Dedifferentiated amniotic fluid mesenchymal stem cell (primary cell): ENCODE data around the gene RB1.
"Not testable (repeated sequence)": the region's sequence is repeated elsewhere in the genome, so short reads cannot be mapped to it uniquely, and the experiment has no call there.

Experiments
- DNase-seq: peaks from one replicate; pipeline ENCODE4 v3.0.0-alpha.2; 2016; ENCODE audit errors: extremely low spot score

Gene RB1

DNA sequence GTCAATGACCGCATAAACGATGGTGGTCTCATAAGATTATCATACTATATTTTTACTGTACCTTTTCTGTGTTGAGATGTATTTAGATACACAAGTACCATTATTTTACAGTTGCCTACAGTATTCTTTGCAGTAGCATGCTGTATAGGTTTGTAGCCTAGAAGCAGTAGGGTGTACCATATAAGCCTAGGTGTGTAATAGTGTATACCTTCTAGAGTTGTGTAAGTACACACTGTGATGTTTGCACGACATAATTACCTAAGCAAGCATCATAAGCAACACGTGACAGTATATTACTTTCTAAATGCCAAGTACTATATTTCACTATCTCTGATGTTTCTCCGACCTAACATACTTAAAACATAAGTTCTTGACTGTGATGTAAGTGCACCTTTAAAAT is 106.6 kb downstream of the RB1 start:
- DNase-seq, result no peak

DNA sequence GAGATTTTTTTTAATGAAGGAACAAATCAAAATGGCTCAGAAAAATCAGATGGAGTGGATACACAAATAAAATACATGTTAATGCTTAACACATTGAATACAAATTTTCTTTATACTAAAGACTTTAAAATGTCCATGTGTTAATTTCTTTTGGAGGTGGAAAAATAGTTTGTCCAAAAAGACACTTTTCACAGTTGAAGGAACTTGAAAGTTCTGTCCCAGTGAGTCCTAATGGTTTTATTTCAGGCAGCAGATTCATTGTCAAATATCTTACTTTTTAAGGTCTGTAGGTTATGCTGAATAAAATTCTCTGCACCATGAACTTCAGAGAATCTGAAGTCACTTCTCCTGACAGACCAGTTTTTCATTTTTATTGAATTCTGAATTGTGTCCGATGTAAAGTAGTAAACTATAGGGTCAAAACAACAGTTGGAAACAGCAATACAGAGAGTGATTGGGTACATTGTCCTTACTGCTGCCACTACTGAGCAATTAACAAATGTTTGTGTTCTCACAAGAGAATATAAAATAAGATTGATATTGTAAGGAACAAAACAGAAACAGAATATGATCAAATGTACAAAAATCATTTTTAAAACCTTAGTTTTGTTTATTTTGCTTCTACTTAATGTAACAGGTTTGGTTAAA is 107.7 kb downstream of the RB1 start:
- no peak for DNase-seq

DNA sequence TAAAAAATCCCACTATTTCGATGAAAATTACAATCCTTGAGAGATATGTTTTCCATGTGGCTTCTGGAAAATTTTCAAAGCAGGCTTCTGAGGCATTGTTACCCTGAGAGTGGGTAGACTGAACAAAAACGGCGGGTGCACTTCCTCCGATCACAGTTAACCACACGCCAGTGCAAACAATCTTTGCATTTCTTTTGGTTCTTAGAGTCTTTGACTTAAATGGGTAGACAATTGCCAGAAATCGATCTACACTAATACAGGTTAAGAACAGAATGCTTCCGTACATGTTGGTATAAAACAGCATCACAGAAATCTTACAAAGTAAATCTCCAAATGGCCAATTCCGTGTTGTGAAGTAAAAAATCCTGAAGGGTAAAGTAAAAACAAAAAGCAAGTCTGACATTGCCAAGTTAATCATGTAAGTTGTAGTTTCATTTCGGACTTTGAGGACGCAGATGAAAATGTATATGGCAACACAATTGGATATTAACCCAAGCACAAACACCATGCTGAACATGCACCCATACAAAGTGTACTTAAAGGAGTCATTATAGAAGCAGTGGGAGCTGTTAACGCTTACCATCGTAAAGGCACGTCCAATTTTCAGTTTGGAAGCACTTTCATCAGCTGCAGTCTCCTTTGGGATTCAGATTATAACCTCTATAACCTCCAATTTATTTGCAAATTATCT is 108.4 kb downstream of the RB1 start:
- DNase-seq, result no peak

DNA sequence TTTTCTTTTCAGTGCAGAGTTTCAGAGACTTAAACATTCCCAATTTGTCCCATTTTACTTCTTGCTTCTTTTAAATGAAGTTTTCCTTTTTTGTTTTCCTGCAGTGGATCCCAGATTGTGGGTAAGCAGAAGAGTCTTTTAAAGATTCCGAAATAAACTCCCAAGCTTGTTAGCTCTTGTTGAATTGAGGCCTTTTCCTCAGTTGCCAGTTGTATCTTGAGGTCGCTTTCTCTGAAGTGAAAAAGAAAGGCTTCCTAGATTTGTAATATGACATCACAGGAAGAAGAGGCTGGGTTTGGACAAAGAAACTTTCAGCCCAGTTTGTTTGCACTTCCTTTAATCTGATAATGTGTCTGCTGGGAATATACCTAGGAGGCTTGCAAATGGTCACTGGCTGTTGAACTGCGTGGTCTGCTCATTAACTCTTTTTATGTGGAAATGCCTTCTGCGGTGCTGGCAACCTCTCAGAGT is 109.4 kb downstream of the RB1 start, which contains the start of gene LPAR6:
Gene LPAR6 (minus strand): TSS at position 233 of the 471 bp plus-strand sequence. CDS start 690 bp downstream, outside the sequence.
- no peak for DNase-seq

DNA sequence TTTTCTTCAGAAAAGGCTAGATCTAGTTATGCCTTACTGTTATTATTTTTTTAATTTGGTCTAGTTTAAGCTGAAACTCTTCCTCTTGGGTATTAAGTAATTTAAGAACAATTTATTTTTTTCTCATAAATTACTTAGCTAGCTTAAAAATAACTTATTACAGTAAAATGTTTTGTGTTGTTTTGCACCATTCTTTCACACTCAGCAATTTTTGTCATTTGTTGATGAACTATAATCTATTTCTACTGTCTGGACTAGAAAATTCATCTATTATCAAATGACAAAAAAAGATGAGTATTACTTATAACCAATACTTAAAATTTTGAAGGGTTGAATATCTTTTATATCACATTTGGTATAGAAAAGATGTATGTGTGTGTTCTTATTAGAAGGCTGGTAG is 111.0 kb downstream of the RB1 start:
- no peak for DNase-seq

DNA sequence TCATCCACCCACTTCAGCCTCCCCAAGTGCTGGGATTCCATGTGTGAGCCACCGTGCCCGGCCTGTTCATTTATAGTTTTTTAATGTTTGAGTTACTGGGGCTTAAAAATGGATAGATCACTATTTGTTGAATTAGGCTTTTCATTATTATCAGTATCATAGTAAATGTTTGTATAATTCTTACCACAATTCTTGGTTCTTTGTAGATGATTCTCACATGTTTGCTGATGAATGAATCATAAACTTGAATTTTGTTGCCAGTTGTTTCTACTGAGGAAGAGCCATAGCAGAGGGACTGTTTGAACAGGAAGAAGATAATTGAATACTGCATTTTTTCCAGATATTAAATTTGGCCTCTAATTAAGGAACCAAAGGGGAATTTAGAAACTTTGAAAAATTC is 112.0 kb downstream of the RB1 start:
- no peak for DNase-seq

DNA sequence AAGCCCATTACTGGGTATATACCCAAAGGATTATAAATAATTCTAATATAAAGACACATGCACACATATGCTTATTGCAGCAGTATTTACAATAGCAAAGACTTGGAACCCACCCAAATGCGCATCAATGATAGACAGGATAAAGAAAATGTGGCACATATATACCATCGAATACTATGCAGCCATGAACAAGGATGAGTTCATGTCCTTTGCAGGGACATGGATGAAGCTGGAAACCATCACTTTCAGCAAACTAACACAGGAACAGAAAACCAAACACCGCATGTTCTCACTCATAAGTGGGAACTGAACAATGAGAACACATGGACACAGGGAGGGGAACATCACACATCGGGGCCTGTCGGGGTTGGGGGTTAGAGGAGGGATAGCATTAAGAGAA is 118.5 kb downstream of the RB1 start:
- not testable (repeated sequence) for DNase-seq

DNA sequence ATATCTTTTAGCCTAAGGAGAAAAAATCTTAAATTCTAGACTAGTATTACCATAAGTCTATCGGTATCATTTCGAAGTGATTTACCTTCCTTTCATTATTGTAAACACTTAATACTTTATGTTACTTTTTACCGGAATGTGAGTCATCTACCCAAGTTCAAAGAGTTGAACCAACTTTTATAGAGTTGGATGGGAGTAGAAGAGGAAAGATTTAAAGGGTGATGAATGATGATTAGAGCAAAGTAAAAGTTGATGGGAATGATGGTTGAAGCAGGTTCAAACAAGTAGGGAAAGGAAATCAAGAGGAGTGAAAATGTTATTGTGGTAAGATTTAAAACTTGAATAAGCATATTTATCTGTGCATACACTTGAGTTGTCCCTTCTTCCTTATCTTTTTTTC is 120.7 kb downstream of the RB1 start:
- no peak for DNase-seq

DNA sequence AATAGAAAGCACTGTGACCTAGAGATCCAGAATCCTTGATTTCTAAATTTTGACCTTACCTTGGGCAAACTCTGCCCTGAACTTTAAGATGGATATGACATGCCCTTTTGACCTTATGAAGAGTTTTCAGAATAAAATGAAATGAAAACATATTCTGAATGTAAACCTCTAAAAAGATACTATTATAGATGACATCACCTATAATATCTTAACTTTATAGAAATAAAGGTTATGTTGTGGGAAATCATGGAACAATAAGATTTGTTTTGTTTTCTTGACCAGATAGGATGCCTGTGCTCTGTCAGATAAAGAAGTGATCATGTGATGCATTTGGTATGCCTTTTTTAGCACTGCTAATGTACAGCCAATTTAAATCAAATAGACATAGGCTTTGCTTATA is 122.5 kb downstream of the RB1 start:
- no peak for DNase-seq

DNA sequence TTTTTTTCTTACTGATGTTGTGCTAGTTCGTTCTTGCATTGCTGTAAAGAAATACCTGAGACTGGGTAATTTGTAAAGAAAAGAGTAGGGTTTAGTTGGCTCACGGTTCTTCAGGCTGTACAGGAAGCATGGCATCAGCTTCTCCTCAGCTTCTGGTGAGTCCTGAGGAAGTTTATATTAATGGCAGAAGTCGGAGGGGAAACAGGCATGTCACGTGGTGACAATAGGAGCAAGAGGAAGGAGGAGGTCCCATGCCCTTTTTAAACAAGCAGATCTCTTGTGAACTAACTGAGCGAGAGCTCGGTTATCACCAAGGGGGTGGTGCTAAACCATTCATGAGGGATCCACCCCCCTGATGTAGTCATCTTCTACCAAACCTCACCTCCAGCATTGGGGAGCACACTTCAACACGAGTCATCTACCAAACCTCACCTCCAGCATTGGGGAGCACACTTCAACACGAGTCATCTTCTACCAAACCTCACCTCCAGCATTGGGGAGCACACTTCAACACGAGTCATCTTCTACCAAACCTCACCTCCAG is 123.3 kb downstream of the RB1 start:
- not testable (repeated sequence) for DNase-seq

DNA sequence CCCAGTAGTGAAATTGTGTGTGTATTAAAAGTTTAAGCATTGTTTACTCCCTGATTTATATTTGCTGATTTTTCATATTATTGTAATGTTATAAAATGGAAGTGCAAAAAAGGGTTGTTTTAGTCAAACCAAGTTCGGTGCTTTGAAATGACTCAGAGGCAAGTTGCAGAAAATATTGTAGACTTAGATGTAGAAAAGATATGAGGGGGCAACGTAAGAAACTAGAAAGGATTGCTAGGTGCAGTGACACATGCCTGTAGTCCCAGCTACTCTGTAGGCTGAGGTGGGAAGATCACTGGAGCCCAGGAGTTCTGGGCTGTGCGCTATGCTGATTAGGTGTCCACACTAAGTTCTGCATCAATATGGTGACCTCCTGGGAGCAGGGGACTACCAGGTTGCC is 125.5 kb downstream of the RB1 start:
- DNase-seq, result no peak

DNA sequence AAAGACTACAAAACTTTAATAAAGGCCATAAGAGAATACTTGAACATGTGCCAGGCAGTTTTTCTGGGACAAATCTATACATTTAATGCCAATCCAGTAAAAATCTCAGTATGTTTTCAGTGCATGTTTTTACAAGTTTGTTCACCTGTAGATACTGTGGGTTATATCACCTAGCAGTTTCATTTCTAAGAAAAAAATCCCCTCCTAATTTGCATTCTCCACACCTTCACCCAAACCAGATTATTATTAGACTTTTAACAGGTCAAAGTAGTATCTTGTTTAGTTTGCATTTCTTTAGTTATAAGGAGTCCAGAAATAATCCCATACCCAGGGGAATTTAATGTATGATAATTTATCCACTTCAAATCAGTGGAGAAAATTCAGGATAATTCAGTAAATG is 126.3 kb downstream of the RB1 start:
- DNase-seq, result no peak

DNA sequence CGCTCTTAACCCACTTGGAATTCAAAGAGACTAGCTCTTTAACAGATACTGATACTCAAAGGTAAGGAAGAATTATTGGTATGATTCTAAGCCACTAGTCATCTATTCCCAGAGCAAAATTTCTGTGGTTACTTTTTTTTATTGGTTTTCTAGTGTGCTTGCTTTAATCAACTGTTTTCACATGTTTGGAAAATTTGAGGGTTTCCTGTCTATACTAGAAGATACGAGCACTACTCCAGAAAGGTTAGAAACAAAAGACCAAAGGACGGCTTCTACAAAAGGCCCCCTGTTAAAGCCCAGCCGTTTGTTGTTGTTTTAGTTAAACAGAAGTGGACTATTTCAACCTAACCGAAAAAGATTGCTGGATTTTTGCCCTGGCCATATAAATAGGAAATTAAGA is 127.9 kb downstream of the RB1 start:
- no peak for DNase-seq

DNA sequence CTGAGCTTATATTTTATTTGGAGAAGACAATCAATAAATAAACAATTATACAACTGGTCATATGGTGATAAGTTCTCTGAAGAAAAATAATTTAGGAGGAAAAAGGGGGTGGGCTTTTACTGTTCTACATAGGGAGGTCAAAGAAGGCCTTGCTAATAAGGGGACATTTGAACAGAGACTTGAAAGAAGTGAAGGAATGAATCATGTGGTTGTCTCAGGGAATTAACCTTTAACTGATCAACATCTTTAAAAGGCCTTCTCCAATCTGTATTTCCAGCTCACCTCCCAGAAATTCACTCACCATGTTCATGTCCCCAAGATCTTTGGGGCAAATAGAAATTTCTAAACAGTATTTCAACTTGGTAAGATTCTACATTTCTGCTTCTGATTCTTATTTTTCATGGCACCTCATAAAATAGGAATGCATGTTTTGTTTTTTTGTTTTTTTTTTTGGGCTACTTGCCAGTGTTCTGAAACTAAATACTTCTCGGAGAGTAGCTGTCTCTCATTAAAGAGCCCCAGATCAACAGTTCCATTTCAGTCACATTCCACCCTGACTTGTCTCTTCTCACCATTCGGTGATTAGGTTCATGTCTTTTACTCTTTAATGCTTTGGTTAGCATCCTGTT is 128.6 kb downstream of the RB1 start:
- peak; percentile 64 for DNase-seq

DNA sequence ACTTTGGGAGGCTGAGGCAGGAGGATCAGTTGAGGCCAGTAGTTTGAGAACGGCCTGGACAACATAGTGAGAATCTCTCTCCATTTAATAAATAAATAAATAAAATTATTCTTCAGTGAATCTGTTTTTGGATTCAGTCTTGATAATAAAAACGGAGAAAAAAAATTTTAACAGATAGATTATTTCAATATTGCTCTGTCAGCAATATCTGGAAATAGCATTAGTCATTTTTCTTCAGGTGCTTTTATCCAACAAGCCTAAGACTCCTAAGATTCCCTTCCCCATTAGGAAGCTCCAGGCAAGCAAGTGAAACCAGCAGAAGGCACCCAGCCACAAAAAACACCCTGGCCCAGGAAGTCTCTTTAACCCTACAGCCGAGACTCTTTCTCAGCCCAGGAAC is 130.6 kb downstream of the RB1 start:
- no peak for DNase-seq

DNA sequence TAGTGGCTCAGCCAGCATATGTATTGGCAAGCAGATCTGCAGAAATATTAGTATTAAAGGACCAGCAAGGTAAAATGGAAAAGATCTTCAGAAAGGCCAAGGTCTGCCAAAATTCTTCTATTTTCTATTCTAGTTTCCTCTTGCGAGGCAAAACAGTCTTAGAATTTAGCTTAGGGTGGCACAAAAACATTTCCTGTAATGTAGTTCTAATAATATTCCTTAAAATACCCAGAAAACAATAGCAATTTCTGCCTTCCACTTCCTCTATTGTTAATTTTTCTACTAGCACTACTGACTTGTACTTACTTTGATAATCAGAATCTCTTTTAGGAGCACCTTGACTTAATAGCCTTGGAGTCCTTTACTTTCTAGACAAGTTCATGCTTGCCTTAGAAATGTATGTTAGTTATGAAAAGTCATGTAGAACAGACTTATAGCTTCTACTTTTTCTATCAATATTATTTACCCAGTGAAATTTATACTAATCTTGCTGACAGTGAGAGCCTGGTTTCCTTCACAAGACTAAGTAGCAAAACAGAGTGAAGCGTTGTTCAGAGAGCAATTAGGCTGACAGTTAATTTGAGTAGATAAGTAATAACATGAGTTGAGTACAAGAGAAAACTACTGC is 133.2 kb downstream of the RB1 start:
- no peak for DNase-seq

DNA sequence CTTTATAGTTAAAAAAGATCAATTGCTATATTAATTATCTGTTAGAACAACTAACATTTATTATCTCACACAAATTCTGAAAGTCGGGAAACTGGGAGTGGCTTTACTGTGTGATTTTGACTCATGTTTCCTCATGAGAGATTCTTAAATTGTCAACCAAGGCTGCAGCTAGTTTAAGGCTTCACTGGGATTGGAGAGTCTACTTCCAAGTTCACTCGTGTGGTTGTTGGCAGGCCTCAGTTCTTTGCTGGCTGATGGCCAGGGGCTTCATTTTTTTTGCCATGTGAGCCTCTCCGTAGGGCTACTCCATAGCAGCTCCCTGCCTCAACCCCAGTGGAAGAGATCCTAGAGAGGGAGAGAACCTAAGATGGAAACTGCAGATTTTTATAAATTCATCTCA is 133.8 kb downstream of the RB1 start:
- DNase-seq, result peak; percentile 34

DNA sequence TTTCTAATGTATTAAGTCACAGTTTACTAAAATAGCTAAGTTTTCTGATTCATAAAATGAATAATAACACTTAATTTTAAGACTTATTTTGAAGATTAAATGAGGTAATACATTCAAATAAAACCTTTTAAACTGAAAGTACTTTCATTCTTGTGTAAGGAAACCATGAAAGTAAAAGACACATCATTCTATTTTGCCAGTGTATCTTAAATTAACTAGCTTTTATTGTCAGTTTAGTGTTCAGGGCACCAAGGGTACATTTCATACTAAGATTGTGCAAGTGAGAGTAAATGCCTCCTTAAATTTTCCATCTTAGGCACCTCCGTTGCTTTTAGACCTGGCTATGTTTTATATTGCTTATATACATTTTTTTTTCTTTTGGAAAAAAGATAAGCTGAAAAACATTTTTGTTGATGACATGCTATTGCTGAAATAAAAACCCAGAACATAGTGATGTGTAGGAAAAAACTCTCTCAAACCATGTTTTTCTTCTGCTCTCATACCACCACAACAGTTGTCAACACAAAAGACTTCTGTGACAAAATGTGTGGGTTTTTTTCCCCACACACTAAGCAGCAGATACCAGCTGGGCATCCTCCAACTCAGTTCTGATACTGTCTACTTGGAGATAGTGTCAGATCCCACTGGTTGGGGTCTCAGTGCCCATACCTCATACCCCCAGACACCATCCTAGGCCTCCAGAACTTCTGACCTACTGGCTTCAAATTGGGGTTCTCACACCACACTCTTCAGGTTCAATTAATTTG is 140.1 kb downstream of the RB1 start:
- DNase-seq, result no peak

DNA sequence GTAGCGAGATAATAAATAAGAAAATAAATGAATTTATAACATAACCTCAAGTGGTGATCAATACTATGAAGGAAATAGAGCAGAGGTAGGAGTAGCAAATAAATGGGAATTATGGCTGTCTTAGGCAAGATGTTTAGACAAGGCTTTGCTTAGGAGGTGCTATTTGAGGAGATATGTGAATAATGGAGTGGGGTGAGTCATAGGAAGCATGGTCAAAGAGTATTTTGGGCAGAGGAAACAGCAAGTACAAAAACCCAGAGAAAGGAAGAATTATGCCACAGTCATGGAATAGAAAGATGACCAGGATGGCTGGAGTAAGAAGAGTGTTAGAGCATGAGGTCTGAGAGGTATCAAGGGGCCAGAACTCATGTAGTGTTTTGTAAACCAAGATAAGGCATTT is 142.9 kb downstream of the RB1 start:
- DNase-seq, result peak; percentile 35

DNA sequence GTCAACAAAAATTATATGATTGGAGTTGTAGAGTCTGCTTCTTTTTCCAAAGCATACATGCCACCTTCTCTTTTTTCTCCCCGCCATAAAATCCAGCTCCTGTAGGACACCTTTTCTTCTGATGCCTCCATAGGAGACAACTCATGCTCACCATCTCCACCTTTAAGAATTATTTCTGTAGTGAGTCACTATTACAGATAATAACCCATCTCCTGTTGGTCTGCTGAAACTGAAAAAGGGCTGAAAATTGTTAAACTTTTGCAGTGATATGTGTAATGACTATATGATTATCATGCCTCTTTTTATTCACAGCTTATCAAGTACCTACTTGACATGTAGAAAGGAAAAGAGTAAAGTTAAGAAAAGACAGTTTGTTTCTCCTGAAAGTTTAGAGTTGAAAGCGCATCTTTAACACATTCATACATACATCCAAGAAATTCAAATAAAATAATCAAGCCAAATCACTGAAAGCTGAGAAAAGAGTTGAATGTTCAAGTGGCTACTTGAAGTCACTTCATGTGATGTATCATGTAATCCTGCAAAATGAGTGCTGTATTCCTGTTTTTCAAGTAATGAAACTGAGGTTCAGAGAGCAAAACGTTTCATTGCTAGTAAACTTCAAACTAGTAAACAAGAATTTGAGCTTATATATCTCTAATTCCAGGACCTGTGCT is 144.9 kb downstream of the RB1 start:
- no peak for DNase-seq
